GM23338 (cell line): Measurements from ENCODE around the gene CD46. TPM values are rescaled to one million over a fixed set of nuclear protein-coding genes. Genes with fewer than 3 reads are reported as not detected.
A peak's percentile ranks its signal among the peaks of the same experiment; 100 is the strongest.
"Not testable (repeated sequence)": the region's sequence is repeated elsewhere in the genome, so short reads cannot be mapped to it uniquely, and the experiment has no call there.

Experiments
- ATAC-seq: fragments of 200-7000 bp; cut with Tn5 transposase; 3 replicates; pipeline ENCODE4 v1.9.1; 2020
- DNase-seq: peaks from one replicate; pipeline ENCODE4 v3.0.0-alpha.2; 2015; ENCODE audit warnings: low spot score
- H2AFZ ChIP-seq: fragments of 200-600 bp; sonication (generic); 2 replicates; pipeline ENCODE4 v1.8.0; 2016; ENCODE audit warnings: antibody characterized with exemption, mild to moderate bottlenecking, moderate library complexity
- H3F3A ChIP-seq: fragments of 200-600 bp; sonication (generic); replicated peaks from 2 replicates; pipeline ENCODE4 v1.8.0; 2017; ENCODE audit warnings: antibody characterized with exemption, mixed run types, low read depth
- H3K27ac ChIP-seq: fragments of 200-600 bp; sonication (generic); 2 replicates; pipeline ENCODE4 v1.6.1; 2016; ENCODE audit warnings: low read depth
- H3K27me3 ChIP-seq: fragments of 200-600 bp; sonication (generic); 2 replicates; pipeline ENCODE4 v1.8.0; 2016; ENCODE audit warnings: mild to moderate bottlenecking, mixed run types, moderate library complexity; ENCODE audit not compliant: insufficient read depth
- H3K36me3 ChIP-seq: fragments of 200-600 bp; sonication (generic); 2 replicates; pipeline ENCODE4 v1.8.0; 2016; ENCODE audit warnings: mild to moderate bottlenecking; ENCODE audit not compliant: insufficient read depth
- H3K4me1 ChIP-seq: fragments of 200-600 bp; sonication (generic); 2 replicates; pipeline ENCODE4 v1.8.0; 2016; ENCODE audit warnings: mild to moderate bottlenecking, moderate library complexity; ENCODE audit not compliant: insufficient read depth
- H3K4me2 ChIP-seq: fragments of 200-600 bp; sonication (generic); 2 replicates; pipeline ENCODE4 v1.7.1; 2017; ENCODE audit warnings: mixed run types
- H3K4me3 ChIP-seq: fragments of 200-600 bp; sonication (generic); 2 replicates; pipeline ENCODE4 v1.6.1; 2016; ENCODE audit warnings: mixed run types
- H3K79me2 ChIP-seq: fragments of 200-600 bp; sonication (generic); replicated peaks from 2 replicates; pipeline ENCODE4 v1.8.0; 2017; ENCODE audit warnings: mild to moderate bottlenecking; ENCODE audit not compliant: insufficient read depth
- H3K9me2 ChIP-seq: fragments of 200-600 bp; sonication (generic); 2 replicates; pipeline ENCODE4 v1.8.0; 2017; ENCODE audit not compliant: insufficient read depth
- H4K20me1 ChIP-seq: fragments of 200-600 bp; sonication (generic); replicated peaks from 2 replicates; pipeline ENCODE4 v1.8.0; 2017; ENCODE audit warnings: mild to moderate bottlenecking; ENCODE audit not compliant: insufficient read depth
- H3K27ac Mint-ChIP-seq: 2 replicates; pipeline ENCODE4 v1.8.0; 2020; ENCODE audit warnings: inconsistent platforms, mild to moderate bottlenecking, moderate library complexity, mixed read lengths
- H3K27me3 Mint-ChIP-seq: 3 replicates; pipeline ENCODE4 v1.8.0; 2022; ENCODE audit warnings: low read depth, mild to moderate bottlenecking, moderate library complexity, mixed read lengths, inconsistent platforms; ENCODE audit not compliant: insufficient read depth, poor library complexity
- H3K36me3 Mint-ChIP-seq: 3 replicates; pipeline ENCODE4 v1.8.0; 2021; ENCODE audit warnings: low read depth, mild to moderate bottlenecking, inconsistent platforms, moderate library complexity, mixed read lengths
- H3K4me1 Mint-ChIP-seq: 3 replicates; pipeline ENCODE4 v1.8.0; 2020; ENCODE audit warnings: mild to moderate bottlenecking, inconsistent platforms, mixed read lengths
- H3K4me3 Mint-ChIP-seq: 3 replicates; pipeline ENCODE4 v1.8.0; 2021; ENCODE audit warnings: moderate library complexity, mild to moderate bottlenecking, inconsistent platforms, mixed read lengths
- H3K9me3 Mint-ChIP-seq: 3 replicates; pipeline ENCODE4 v1.8.0; 2020; ENCODE audit warnings: moderate library complexity, mild to moderate bottlenecking, inconsistent platforms, mixed read lengths
- CREB1 ChIP-seq: fragments of 250-450 bp; sonication (Bioruptor Pico); IDR thresholded peaks from 2 replicates; pipeline ENCODE4 v1.5.0; 2020; ENCODE audit warnings: low read depth, mild to moderate bottlenecking, moderate library complexity
- CTCF ChIP-seq, 2 experiments: fragments of 200-600 bp in 1 of 2; sonication (generic) in 1 of 2; conservative IDR thresholded peaks; 2 replicates each; pipeline versions ENCODE4 v1.5.1 to v1.6.1; 2016 to 2017; ENCODE audit warnings: antibody characterized with exemption in 2 of 2, low read depth in 2 of 2, mild to moderate bottlenecking in 2 of 2, moderate library complexity in 1 of 2
- EZH2phosphoT487 ChIP-seq: fragments of 200-600 bp; sonication (generic); IDR thresholded peaks from one replicate; pipeline ENCODE4 v1.8.1; 2018; ENCODE audit warnings: antibody characterized with exemption; ENCODE audit not compliant: unreplicated experiment
- NANOG ChIP-seq: IDR thresholded peaks from 2 replicates; pipeline ENCODE4 v1.6.1; 2016; ENCODE audit warnings: antibody characterized with exemption, borderline replicate concordance
- POLR2AphosphoS5 ChIP-seq: IDR thresholded peaks from 2 replicates; pipeline ENCODE4 v1.6.1; 2016; ENCODE audit warnings: antibody characterized with exemption, low read depth
- STAT1 ChIP-seq: IDR thresholded peaks from one replicate; pipeline ENCODE4 v1.6.1; 2016; ENCODE audit warnings: antibody characterized with exemption; ENCODE audit not compliant: unreplicated experiment
- ZNF331 ChIP-seq: fragments of 250-450 bp; sonication (Bioruptor Pico); IDR thresholded peaks from 2 replicates; pipeline ENCODE4 v1.5.0; 2020; ENCODE audit warnings: low read depth, mild to moderate bottlenecking, moderate library complexity
- polyA plus RNA-seq: library from polyadenylated mRNA; unstranded; fragments of >200 nt; fragmentation: Nextera tagmentation; extraction: Ambion mirVana; gene quantifications from 2 replicates; pipeline ENCODE4 v1.2.1, GENCODE V29; 2016
- total RNA-seq: library from RNA; depleted of rRNA; stranded (reverse); fragments of >200 nt; shearing (Covaris generic); gene quantifications from 2 replicates; pipeline ENCODE4 v1.2.3, GENCODE V29; 2014

CD46 gene
- total and polyA plus RNA-seq, 2 experiments from 2014 or later = 199 to 209 TPM

DNA sequence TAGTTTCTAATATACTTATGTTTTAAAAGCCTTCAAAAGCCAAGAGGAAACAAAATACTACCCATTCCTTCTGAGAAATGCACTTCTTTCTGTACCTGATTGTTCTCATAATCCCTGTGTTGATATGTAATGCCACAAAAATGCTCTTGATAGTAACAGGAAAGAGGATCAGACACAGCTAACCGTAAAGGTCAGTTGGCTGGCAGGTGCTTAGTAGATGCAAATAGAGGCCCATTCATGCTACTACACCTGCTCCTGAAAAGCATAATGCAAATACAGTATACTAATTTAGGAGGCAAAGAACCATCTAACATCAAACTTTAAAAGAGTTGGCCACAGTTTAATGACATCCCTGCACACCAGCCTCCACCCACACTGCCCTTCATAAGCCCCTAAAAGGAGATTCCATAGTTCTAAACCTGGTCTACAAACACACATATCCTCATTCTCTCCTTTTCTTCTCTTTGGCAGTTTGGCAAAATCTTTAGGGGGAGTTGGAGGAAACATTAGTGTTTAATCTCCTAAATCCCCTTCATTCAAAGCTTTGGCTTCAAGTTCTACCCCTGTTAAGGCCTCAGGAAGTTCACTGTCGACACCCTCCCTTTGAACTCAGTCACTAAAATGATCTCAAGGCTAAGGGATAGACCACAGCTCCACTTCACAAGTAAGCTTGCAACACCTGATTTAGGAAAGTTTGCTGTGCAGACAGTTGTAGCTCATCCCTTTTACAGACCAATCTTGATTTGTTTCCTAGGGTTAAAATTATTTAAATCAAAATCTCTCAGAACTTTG lies 2.9 kb upstream of the CD46 start:
- H3K4me1 ChIP-seq = peaks cover 48% of the 10 kb centered on the region
- peaks cover 6% of the 10 kb centered on the region for H3K27me3 Mint-ChIP-seq
- ATAC-seq (no peak), DNase-seq (no peak)
- H3K27me3 ChIP-seq = no peaks in the 10 kb centered on the region
- H3K9me3 Mint-ChIP-seq = no peaks in the 10 kb centered on the region
- H3K9me2 ChIP-seq = no peaks in the 10 kb centered on the region; the same call in 1 of the 2 replicates
- no peak overlapping the region for H2AFZ ChIP-seq
- no peak overlapping the region for H3K4me3 Mint-ChIP-seq
- H3K27ac Mint-ChIP-seq = no peak overlapping the region
- 0 out of 2 replicates have a peak overlapping the region, but pooled peaks have one; percentile 11 for H3K4me3 ChIP-seq
- no peaks in the 10 kb centered on the region for H3K36me3 Mint-ChIP-seq
- no peaks in the 10 kb centered on the region for H3K36me3 ChIP-seq
- peaks cover 34% of the 10 kb centered on the region for H3K79me2 ChIP-seq
- no peaks in the 10 kb centered on the region for H3F3A ChIP-seq
- H3K27ac ChIP-seq = no peak overlapping the region
- peaks cover 11% of the 10 kb centered on the region for H4K20me1 ChIP-seq
- H3K4me2 ChIP-seq = peak overlapping the region; percentile 16; the same call in 1 of the 2 replicates
- H3K4me1 Mint-ChIP-seq = peaks cover 45% of the 10 kb centered on the region
- TF ChIP-seq POLR2AphosphoS5 = no peak
- no peak for TF ChIP-seq ZNF331
- TF ChIP-seq CTCF (conservative IDR thresholded peaks at IDR 0.05; ENCODE audit: low read depth in 2 of 2) = no peak
- no peak for TF ChIP-seq EZH2phosphoT487

- Histone ChIP-seq H2AFZ (no peak overlapping the region), H3K79me2 (peaks cover 52% of the 10 kb centered on the region), H3K27ac (peak overlapping the region; percentile 96), H3F3A (no peaks in the 10 kb centered on the region), H3K4me1 (peaks cover 61% of the 10 kb centered on the region), H3K27me3 (no peaks in the 10 kb centered on the region), H3K9me2 (no peaks in the 10 kb centered on the region; the same call in 1 of the 2 replicates), H4K20me1 (peaks cover 28% of the 10 kb centered on the region), H3K4me2 (peak overlapping the region; percentile 83), H3K4me3 (peak overlapping the region; percentile 95), H3K36me3 (no peaks in the 10 kb centered on the region)
- Mint-ChIP-seq H3K36me3 (peaks cover under 1% of the 10 kb centered on the region; the same call in 2 of the 3 replicates), H3K4me1 (peaks cover 56% of the 10 kb centered on the region), H3K9me3 (no peaks in the 10 kb centered on the region), H3K27ac (peak overlapping the region; percentile 97), H3K4me3 (peak overlapping the region; percentile 100), H3K27me3 (peaks cover 6% of the 10 kb centered on the region)
- TF ChIP-seq CREB1 (CRISPR knock-in tag) (no peak), ZNF331 (no peak), NANOG (no peak), STAT1 (no peak)
- ATAC-seq (no peak), DNase-seq (no peak)
These were observed 1.1 kb upstream of the CD46 start for GRCh38 chr1:207750631-207751305.

DNA sequence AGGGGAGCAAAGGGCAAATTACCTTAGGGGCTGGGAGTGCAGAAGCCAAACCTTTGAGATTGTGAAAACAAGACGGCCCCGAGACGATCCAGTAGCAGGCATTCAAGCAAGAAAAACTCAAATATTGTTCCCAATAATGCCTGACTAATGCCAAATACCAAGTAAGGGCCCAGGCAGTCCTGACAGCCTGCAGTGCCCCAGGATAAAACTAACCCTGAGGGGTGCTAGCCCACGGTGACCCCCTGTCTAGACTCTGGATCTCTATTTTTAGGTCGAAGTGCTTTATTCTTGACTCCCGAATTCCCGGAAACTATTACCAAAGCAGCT lies 428 bp upstream of the CD46 start:
- not testable (repeated sequence) for H3K27me3 Mint-ChIP-seq, H3K36me3 ChIP-seq, H3K27me3 ChIP-seq, H3F3A ChIP-seq, H3K9me3 Mint-ChIP-seq, H3K36me3 Mint-ChIP-seq, H3K9me2 ChIP-seq, DNase-seq
- Histone ChIP-seq H3K4me1 (peaks cover 66% of the 10 kb centered on the region), H3K27ac (peak overlapping the region; percentile 96), H3K4me3 (peak overlapping the region; percentile 95), H3K4me2 (peak overlapping the region; percentile 83), H4K20me1 (peaks cover 34% of the 10 kb centered on the region), H2AFZ (peak overlapping the region; percentile 95), H3K79me2 (peaks cover 58% of the 10 kb centered on the region)
- Mint-ChIP-seq H3K4me3 (peak overlapping the region; percentile 100), H3K27ac (peak overlapping the region; percentile 97), H3K4me1 (peaks cover 57% of the 10 kb centered on the region)
- ATAC-seq = peak; percentile 8
